Prostate gland (tissue), 2 donors: Measurements from ENCODE around the gene RBBP9. TPM values are rescaled to one million over a fixed set of nuclear protein-coding genes. Genes with fewer than 3 reads are reported as not detected.

Experiments used
- DNase-seq: peaks from one replicate; pipeline ENCODE4 v3.0.0-alpha.2; 2019; ENCODE audit warnings: low spot score
- H3K27ac ChIP-seq, 2 donors: fragments of 200-600 bp; sonication (generic); 2 replicates each; pipeline ENCODE4 v1.5.1; 2017 to 2019
- H3K27me3 ChIP-seq: fragments of 200-600 bp; sonication (generic); replicated peaks from 2 replicates; pipeline ENCODE4 v1.5.1; 2019; ENCODE audit not compliant: insufficient read depth
- H3K36me3 ChIP-seq, 2 donors: fragments of 200-600 bp; sonication (generic); 1 replicate in 1 of 2; 2 replicates in 1 of 2; pipeline versions ENCODE4 v1.5.1 to v1.8.1; 2017 to 2019
- H3K4me1 ChIP-seq: fragments of 200-600 bp; sonication (generic); replicated peaks from 2 replicates; pipeline ENCODE4 v1.5.1; 2019
- H3K4me3 ChIP-seq, 2 donors: fragments of 200-600 bp; sonication (generic); 2 replicates each; pipeline ENCODE4 v1.5.1; 2017 to 2019
- H3K9me3 ChIP-seq: fragments of 200-600 bp; sonication (generic); 2 replicates; pipeline ENCODE4 v1.5.1; 2017
- CTCF ChIP-seq, 4 experiments: fragments of 200-600 bp in 2 of 4; fragments of 450-650 bp in 2 of 4; sonication (generic) in 2 of 4; IDR thresholded peaks; 1 replicate in 3 of 4; 2 replicates in 1 of 4; pipeline ENCODE4 v1.5.1; 2016 to 2019; ENCODE audit warnings: antibody characterized with exemption in 4 of 4, mild to moderate bottlenecking in 2 of 4, moderate library complexity in 2 of 4
- POLR2A ChIP-seq: fragments of 450-650 bp; IDR thresholded peaks from one replicate; pipeline ENCODE4 v1.6.1; 2016; ENCODE audit warnings: antibody characterized with exemption, mild to moderate bottlenecking
- POLR2AphosphoS5 ChIP-seq: sonication (generic); formaldehyde crosslinking; IDR thresholded peaks from one replicate; pipeline ENCODE4 v1.6.1; 2017; ENCODE audit warnings: antibody characterized with exemption
- WGBS: methylation state at CpG from one replicate; pipeline ENCODE4 v1.1.5; 2018; 5-methylcytosine and 5-hydroxymethylcytosine counted together
- intact Hi-C: fragments of 100-400 bp; cut with DNase I; formaldehyde crosslinking; loops from one replicate; pipeline ENCODE4 v1.14.2; 2022
- total RNA-seq, 2 donors: library from RNA; depleted of rRNA; stranded (reverse); fragments of >200 nt; gene quantifications; one replicate each; pipeline ENCODE4 v1.1.0, GENCODE V29; 2016

The RBBP9 gene
- 10 to 100 TPM; 14.4 to 21.3 TPM for total RNA-seq

- no peaks in the 10 kb centered on the region for H3K36me3 ChIP-seq
- H3K27ac ChIP-seq, result peak within 1 kb of the TSS; percentile 50 to 67
- intact Hi-C loops, result no loop called here
- H3K27me3 ChIP-seq, result no peaks in the 10 kb centered on the region
- DNase-seq, result peak; percentile 74
- H3K4me1 ChIP-seq, result no peaks in the 10 kb centered on the region
- peak within 1 kb of the TSS; percentile 50 to 67 for H3K4me3 ChIP-seq
- WGBS, result 3% methylated on average over 27 of the region's 31 CpGs
- H3K9me3 ChIP-seq, result no peaks in the 10 kb centered on the region
- peak; percentile 58 for TF ChIP-seq POLR2AphosphoS5
- no peak for TF ChIP-seq CTCF (IDR thresholded peaks at IDR 0.05)
- peak; percentile 23 for TF ChIP-seq POLR2A
Observed at GRCh38 chr20:18496740-18497592, at the start of gene RBBP9. Gene RBBP9, minus strand, starts transcription at chr20:18497225. Its CDS starts 58 bp downstream, at chr20:18497167.

- TF ChIP-seq POLR2A (no peak), POLR2AphosphoS5 (no peak), CTCF (IDR thresholded peaks at IDR 0.05) (no peak)
- H3K27me3 ChIP-seq, result no peaks in the 10 kb centered on the region
- H3K9me3 ChIP-seq, result no peaks in the 10 kb centered on the region
- intact Hi-C loops, result no loop called here
- DNase-seq, result no peak
- peaks cover 0 to 4% of the 10 kb centered on the region in 2 donors for H3K36me3 ChIP-seq
- no peak overlapping the region for H3K4me3 ChIP-seq
- no peak overlapping the region for H3K27ac ChIP-seq
- no peaks in the 10 kb centered on the region for H3K4me1 ChIP-seq
- 100% methylated on average over 1 of the region's 1 CpG for WGBS
Observed at GRCh38 chr20:18545566-18545965, 48.5 kb upstream of the RBBP9 start.

- no peaks in the 10 kb centered on the region for H3K27me3 ChIP-seq
- DNase-seq, result no peak
- no peak overlapping the region for H3K4me3 ChIP-seq
- 69% methylated on average over 7 of the region's 7 CpGs for WGBS
- intact Hi-C loops, result no loop called here
- TF ChIP-seq CTCF (IDR thresholded peaks at IDR 0.05), result no peak
- TF ChIP-seq POLR2AphosphoS5, result no peak
- no peak for TF ChIP-seq POLR2A
- H3K4me1 ChIP-seq, result no peaks in the 10 kb centered on the region
- H3K36me3 ChIP-seq, result peaks cover 0 to 4% of the 10 kb centered on the region in 2 donors
- H3K9me3 ChIP-seq, result no peaks in the 10 kb centered on the region
- no peak overlapping the region for H3K27ac ChIP-seq
Observed at GRCh38 chr20:18543932-18544331, 46.9 kb upstream of the RBBP9 start.

GRCh38 chr20:18543216-18543615 lies 46.2 kb upstream of the RBBP9 start:
- Histone ChIP-seq H3K27me3 (no peaks in the 10 kb centered on the region), H3K4me1 (no peaks in the 10 kb centered on the region), H3K9me3 (no peaks in the 10 kb centered on the region), H3K4me3 (no peak overlapping the region), H3K27ac (no peak overlapping the region), H3K36me3 (peaks cover 0 to 4% of the 10 kb centered on the region in 2 donors)
- no peak for DNase-seq
- 95% methylated on average over 4 of the region's 4 CpGs for WGBS
- no peak for TF ChIP-seq CTCF (IDR thresholded peaks at IDR 0.05)
- no peak for TF ChIP-seq POLR2A
- TF ChIP-seq POLR2AphosphoS5, result no peak
- intact Hi-C loops, result no loop called here

GRCh38 chr20:18541741-18542140 lies 44.7 kb upstream of the RBBP9 start:
- H3K27me3 ChIP-seq, result no peaks in the 10 kb centered on the region
- 77% methylated on average over 5 of the region's 5 CpGs for WGBS
- H3K4me1 ChIP-seq, result no peaks in the 10 kb centered on the region
- DNase-seq, result no peak
- intact Hi-C loops, result no loop called here
- no peaks in the 10 kb centered on the region for H3K9me3 ChIP-seq
- peaks cover 0 to 4% of the 10 kb centered on the region in 2 donors for H3K36me3 ChIP-seq
- TF ChIP-seq CTCF (IDR thresholded peaks at IDR 0.05) (no peak), POLR2A (no peak), POLR2AphosphoS5 (no peak)
- no peak overlapping the region for H3K4me3 ChIP-seq
- no peak overlapping the region for H3K27ac ChIP-seq
